ENCODE measurements around the gene TEAD1. TPM values are rescaled to one million over a fixed set of nuclear protein-coding genes. Genes with fewer than 3 reads are reported as not detected.

TEAD1 gene
- polyA plus RNA-seq, 1 donor (not counting 4 experiments of a cell fraction or from before 2014, with no cell fraction given), result 32.7 TPM

DNA sequence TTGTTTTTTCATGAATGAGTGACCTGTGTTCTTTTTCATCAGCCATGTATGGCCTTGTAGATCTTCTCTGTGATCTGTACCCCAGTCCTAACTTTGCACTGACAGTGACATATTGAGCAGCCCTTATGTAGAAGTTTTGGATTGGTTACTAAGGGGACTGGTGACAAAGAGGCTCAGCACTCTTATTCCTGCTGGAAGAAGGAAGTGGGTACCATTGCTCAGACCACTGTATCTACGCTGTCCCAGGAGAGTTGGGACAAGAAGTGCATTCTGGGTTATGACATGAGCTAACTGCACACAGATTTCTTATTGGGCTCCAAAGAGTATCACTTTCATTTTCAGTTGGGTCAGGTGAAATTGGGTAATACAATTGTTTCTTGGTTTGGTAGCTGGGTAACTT lies 227.1 kb downstream of the TEAD1 start:
- dilution Hi-C loops (cut with MboI; ENCODE audit: extremely low pct_ligation_motif_present, low sequenced_read_pairs), result no loop called here
- Histone ChIP-seq H3K4me3 (ENCODE audit: control insufficient read depth in 2 of 3, extremely low read depth in 1 of 3, insufficient read depth in 2 of 3, low read depth in 1 of 3, low read length in 3 of 3) (no peak overlapping the region), H4K20me1 (ENCODE audit: control insufficient read depth, extremely low read depth, insufficient read depth, low read length) (no peaks in the 10 kb centered on the region), H3K9ac (ENCODE audit: control insufficient read depth, extremely low read depth, insufficient read depth, low read length) (no peak overlapping the region), H3K9me1 (ENCODE audit: control insufficient read depth, extremely low read depth, insufficient read depth, low read length) (no peaks in the 10 kb centered on the region), H3K79me2 (ENCODE audit: control insufficient read depth, insufficient read depth, low read length) (peaks cover 2% of the 10 kb centered on the region), H3K9me3 (ENCODE audit: control insufficient read depth, low read depth, low read length) (no peaks in the 10 kb centered on the region), H3K36me3 (ENCODE audit: control insufficient read depth in 2 of 2, extremely low read depth in 1 of 2, insufficient read depth in 2 of 2, low read length in 2 of 2) (peaks cover 24 to 28% of the 10 kb centered on the region in 2 experiments), H3K4me2 (ENCODE audit: control insufficient read depth, extremely low read depth, insufficient read depth, low read depth, low read length) (no peak overlapping the region), H3K27ac (ENCODE audit: control insufficient read depth, insufficient read depth, low read length) (no peak overlapping the region), H3K27me3 (ENCODE audit: control insufficient read depth, extremely low read depth, insufficient read depth, low read length) (no peaks in the 10 kb centered on the region), H2AFZ (ENCODE audit: control insufficient read depth, low read length) (no peak overlapping the region), H3K4me1 (ENCODE audit: control insufficient read depth, extremely low read depth, insufficient read depth, low read length) (peaks cover 19% of the 10 kb centered on the region)
- FAIRE-seq (no peak), DNase-seq (ENCODE audit: low read depth, low spot score) (no peak)
- no peak for TF ChIP-seq EZH2 (IDR thresholded peaks at IDR 0.05; ENCODE audit: low read length)
- TF ChIP-seq, protein P1, sequence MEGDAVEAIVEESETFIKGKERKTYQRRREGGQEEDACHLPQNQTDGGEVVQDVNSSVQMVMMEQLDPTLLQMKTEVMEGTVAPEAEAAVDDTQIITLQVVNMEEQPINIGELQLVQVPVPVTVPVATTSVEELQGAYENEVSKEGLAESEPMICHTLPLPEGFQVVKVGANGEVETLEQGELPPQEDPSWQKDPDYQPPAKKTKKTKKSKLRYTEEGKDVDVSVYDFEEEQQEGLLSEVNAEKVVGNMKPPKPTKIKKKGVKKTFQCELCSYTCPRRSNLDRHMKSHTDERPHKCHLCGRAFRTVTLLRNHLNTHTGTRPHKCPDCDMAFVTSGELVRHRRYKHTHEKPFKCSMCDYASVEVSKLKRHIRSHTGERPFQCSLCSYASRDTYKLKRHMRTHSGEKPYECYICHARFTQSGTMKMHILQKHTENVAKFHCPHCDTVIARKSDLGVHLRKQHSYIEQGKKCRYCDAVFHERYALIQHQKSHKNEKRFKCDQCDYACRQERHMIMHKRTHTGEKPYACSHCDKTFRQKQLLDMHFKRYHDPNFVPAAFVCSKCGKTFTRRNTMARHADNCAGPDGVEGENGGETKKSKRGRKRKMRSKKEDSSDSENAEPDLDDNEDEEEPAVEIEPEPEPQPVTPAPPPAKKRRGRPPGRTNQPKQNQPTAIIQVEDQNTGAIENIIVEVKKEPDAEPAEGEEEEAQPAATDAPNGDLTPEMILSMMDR (optimal IDR thresholded peaks at IDR 0.05 in 1 of 3, IDR thresholded peaks at IDR 0.05 in 1 of 3, conservative IDR thresholded peaks at IDR 0.05 in 1 of 3; ENCODE audit: extremely low read depth in 1 of 3, insufficient read depth in 2 of 3, low read length in 3 of 3), result no peak

- TF ChIP-seq, protein P1 (optimal IDR thresholded peaks at IDR 0.05 in 1 of 3, IDR thresholded peaks at IDR 0.05 in 1 of 3, conservative IDR thresholded peaks at IDR 0.05 in 1 of 3; ENCODE audit: extremely low read depth in 1 of 3, insufficient read depth in 2 of 3, low read length in 3 of 3), result no peak
- TF ChIP-seq EZH2 (IDR thresholded peaks at IDR 0.05; ENCODE audit: low read length), result no peak
- Histone ChIP-seq H2AFZ (ENCODE audit: control insufficient read depth, low read length) (no peak overlapping the region), H3K9me3 (ENCODE audit: control insufficient read depth, low read depth, low read length) (no peaks in the 10 kb centered on the region), H4K20me1 (ENCODE audit: control insufficient read depth, extremely low read depth, insufficient read depth, low read length) (no peaks in the 10 kb centered on the region), H3K9ac (ENCODE audit: control insufficient read depth, extremely low read depth, insufficient read depth, low read length) (no peak overlapping the region), H3K4me3 (ENCODE audit: control insufficient read depth in 2 of 3, extremely low read depth in 1 of 3, insufficient read depth in 2 of 3, low read depth in 1 of 3, low read length in 3 of 3) (no peak overlapping the region), H3K27ac (ENCODE audit: control insufficient read depth, insufficient read depth, low read length) (no peak overlapping the region), H3K36me3 (ENCODE audit: control insufficient read depth in 2 of 2, extremely low read depth in 1 of 2, insufficient read depth in 2 of 2, low read length in 2 of 2) (peaks cover 22 to 28% of the 10 kb centered on the region in 2 experiments), H3K4me1 (ENCODE audit: control insufficient read depth, extremely low read depth, insufficient read depth, low read length) (peaks cover 19% of the 10 kb centered on the region), H3K9me1 (ENCODE audit: control insufficient read depth, extremely low read depth, insufficient read depth, low read length) (no peaks in the 10 kb centered on the region), H3K79me2 (ENCODE audit: control insufficient read depth, insufficient read depth, low read length) (peaks cover 2% of the 10 kb centered on the region), H3K27me3 (ENCODE audit: control insufficient read depth, extremely low read depth, insufficient read depth, low read length) (no peaks in the 10 kb centered on the region), H3K4me2 (ENCODE audit: control insufficient read depth, extremely low read depth, insufficient read depth, low read depth, low read length) (no peak overlapping the region)
- FAIRE-seq (peak; percentile 56), DNase-seq (ENCODE audit: low read depth, low spot score) (no peak)
- dilution Hi-C loops (cut with MboI; ENCODE audit: extremely low pct_ligation_motif_present, low sequenced_read_pairs), result no loop called here
Measured at GRCh38 chr11:12901874-12902481, 227.8 kb downstream of the TEAD1 start.
